ENCODE measurements around the gene FRMD4A. TPM values are rescaled to one million over a fixed set of nuclear protein-coding genes. Genes with fewer than 3 reads are reported as not detected.
"Not testable (repeated sequence)": the region's sequence is repeated elsewhere in the genome, so short reads cannot be mapped to it uniquely, and the experiment has no call there.

The FRMD4A gene
- total RNA-seq, 1 donor from 2014 or later: 9.6 TPM

DNA sequence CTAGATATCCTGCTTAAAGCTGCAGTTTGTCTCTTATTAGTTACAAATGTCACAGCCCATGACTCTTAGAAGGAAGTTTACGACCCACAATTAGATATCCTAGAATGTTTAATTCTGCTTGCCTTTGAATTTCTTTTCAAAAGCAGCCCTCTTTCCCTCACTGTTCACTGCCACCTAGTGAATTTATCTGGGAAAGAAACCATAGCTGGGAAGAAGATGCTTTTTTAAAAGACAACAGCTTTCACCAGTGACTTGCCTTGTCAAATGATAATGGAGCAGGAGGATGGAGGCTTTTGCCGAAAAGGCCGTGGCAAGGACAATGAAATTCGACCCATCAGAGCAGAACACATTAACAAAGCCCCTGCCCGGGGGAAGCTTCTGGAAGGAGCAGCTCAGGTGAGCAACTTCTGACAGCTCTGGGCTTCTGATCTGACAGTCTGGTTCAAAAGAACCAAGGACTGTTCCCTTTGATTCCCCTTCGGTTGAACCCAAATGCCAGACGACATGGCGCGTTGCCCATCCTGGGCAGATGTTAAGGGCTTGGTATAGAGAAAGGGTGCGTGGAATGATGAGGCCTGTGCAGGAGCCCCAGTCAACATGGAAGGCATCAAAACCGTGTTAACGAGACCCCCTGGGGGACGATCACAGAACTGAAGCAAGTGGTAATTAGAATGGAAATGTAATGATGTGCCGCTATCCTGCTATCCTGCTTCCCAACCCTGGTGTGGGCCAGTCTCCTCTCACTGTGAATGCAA is 236.8 kb downstream of the FRMD4A start:
- no peak for ATAC-seq

GRCh38 chr10:14092799-14093198 is 237.9 kb downstream of the FRMD4A start:
- no peak for ATAC-seq

GRCh38 chr10:14089556-14090292 is 241.0 kb downstream of the FRMD4A start:
- no peak for ATAC-seq

- no peak for ATAC-seq
Measured at GRCh38 chr10:14087566-14087965, 243.2 kb downstream of the FRMD4A start.

GRCh38 chr10:14086596-14086995 is 244.1 kb downstream of the FRMD4A start:
- ATAC-seq: no peak

DNA sequence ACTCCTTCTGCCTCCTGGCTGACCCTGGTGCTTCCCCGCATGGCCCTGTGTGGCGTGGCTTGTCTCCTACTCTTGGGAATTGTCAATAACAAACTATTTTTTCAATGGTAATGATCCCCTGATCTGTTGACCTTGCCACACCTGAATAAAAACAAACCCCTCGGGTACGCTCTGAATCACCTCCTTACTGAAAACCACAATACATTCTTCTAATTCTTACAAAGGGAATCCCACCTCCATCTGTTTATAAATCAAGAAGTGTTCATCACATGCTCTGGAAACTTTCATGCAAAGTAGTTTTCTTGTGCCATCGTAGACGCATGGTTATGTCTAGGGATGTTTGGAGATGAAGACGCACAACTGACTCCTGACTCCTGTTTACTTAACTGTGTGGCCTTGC is 245.8 kb downstream of the FRMD4A start:
- no peak for ATAC-seq

- ATAC-seq: no peak
Measured at GRCh38 chr10:14080795-14081194, 249.9 kb downstream of the FRMD4A start.

DNA sequence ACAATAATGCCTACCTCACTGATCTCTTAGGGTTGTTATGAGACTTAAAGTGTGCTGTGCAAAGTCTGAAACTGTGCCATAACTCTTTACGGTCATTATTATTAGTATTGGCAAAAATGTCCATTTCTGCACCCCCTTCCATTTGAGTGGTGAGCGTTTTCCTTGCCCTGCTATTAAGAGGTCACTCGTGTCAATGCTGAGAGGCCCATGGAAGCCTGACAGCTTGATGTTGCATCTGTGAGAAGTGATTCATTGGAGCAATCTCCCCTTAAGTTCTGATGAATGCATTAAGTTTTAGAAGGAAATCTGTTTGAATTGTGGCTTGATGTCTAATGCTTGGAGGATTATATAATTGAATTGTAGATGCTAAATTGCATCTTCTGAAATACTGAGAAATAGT is 253.3 kb downstream of the FRMD4A start:
- no peak for ATAC-seq

DNA sequence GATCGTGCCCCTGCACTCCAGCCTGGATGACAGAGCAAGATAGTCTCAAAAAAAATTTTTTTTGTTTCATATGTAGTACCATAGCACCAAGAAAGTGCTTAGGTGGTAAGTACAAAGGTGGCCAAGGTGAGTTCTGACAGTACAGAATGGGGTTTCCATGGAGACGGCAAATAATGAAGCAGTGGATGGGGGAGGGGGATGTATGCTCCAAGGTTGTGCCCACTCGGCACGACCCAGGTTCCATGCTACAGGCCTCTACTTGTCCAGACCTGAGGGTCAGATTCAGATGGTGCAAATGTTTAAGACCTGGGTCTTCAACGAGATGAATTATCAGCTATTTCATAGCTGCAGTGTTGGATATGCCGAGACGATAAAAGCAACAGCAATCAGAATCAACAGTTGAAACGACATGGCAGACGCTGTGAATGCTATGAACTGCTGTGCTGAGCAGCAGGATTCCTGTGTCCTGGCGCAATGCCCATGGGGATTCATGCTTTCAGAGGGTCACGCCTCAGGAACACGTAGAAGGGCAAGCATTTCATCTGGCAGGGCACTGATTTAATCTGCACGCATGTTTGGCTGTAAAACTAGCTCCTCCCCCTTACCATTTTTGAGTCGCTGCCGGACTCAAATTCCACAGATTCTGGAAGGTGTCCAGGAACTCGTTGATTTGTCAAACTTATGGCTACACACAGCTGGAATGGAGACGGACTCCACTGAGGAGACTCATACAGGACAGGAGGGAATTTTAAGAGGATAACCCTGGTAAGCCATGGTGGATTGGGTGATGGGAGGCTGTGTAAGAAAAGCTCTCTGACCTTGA is 256.5 kb downstream of the FRMD4A start:
- peak; percentile 71 for ATAC-seq

- no peak for ATAC-seq
Measured at GRCh38 chr10:14072541-14072940, 258.2 kb downstream of the FRMD4A start.

DNA sequence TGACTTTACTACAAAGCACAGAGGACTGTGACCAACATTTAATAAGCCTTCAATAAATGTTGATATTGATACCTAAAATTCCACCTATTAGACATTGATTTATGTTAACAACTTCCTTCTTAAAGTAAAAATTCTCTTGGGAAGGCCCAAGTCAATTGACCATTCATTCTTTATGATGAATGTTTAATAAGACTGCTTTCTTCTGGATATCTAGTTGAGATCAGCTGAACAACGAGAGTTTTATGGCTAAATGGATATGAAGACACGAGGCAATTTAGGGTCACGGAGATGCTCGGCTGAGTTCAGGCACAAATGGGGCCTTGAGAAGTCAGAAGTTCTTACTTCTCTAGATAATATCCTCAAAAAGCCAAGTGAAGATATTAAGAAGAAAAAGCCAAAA is 258.8 kb downstream of the FRMD4A start:
- ATAC-seq: no peak

DNA sequence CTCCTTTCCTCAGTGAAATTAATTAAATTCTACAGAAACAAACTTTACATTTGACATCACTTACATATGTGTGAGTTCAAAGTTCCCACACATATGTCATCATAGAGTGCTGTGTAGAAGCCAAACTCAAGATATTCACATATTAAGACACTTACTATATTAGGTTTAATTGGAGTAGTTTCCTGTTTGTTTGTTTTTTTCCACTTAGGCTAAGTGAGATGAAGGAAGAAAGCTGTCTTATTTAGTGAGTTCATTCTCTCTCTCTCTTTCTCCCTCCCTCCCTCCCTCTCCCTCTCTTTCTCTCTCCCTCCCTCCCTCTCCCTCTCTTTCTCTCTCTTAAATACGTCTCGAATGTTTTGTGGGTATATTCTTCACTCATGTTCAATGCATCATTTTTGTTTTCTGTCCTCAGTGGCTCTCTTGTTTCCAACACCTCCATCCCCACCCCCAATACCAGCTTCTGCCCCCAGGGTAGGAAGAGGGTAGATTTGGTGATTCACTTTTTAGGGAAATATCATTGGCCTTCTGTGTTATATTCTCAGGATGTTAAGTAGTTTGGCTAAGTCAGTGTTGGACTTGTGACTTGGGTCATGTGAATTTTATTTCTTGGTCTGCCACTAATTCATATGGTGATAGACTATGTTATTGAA is 262.0 kb downstream of the FRMD4A start:
- no peak for ATAC-seq

DNA sequence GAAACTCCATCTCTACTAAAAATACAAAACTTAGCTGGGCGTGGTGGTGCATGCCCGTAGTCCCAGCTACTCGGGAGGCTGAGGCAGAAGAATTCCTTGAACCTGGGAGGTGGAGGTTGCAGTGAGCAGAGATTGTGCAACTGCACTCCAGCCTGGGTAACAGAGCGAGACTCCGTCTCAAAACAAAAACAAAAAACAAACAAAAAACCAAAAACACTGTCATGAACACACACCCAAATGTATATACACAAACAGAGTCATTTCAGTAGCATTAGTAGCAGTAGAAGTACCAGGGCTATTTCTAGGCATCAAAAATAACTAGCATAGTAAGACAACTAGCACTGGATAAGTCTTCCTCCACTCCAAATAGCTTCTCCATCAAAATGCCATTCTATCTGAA is 263.1 kb downstream of the FRMD4A start:
- not testable (repeated sequence) for ATAC-seq

GRCh38 chr10:14066106-14066505 is 264.6 kb downstream of the FRMD4A start:
- no peak for ATAC-seq

GRCh38 chr10:14063531-14064285 is 267.0 kb downstream of the FRMD4A start:
- no peak for ATAC-seq

DNA sequence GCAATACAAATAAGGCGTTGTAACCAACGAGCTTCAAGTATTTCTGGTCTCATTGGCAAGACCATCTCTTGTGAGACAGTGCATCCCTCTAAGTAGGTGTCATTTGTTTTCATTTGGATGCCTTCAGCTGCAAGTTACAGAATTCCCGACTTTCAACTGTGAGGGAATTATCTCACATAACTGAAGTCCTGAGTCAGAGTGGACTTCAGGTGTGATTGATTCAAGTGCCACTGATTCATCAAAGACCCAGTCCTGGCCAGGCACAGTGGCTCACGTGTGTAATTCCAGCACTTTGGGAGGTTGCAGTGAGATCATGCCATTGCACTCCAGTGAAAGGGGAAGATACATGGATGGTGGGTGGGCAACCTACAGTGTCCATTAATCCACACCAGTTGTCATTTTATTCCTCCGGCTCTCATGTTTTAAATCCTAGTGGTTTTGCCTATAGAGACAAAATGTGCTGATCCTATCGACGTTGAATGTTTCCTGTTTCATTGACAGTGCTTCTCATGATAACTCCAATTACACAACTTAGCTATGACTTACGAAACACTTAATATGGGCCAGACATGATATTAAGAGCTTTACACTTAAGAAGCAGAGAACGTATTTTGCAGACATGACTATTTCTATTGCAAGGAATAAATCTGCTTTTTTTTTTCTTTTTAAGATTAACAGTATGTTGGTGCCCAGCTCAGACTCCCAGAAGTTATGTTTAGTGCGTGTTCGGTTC is 268.0 kb downstream of the FRMD4A start:
- ATAC-seq: no peak

DNA sequence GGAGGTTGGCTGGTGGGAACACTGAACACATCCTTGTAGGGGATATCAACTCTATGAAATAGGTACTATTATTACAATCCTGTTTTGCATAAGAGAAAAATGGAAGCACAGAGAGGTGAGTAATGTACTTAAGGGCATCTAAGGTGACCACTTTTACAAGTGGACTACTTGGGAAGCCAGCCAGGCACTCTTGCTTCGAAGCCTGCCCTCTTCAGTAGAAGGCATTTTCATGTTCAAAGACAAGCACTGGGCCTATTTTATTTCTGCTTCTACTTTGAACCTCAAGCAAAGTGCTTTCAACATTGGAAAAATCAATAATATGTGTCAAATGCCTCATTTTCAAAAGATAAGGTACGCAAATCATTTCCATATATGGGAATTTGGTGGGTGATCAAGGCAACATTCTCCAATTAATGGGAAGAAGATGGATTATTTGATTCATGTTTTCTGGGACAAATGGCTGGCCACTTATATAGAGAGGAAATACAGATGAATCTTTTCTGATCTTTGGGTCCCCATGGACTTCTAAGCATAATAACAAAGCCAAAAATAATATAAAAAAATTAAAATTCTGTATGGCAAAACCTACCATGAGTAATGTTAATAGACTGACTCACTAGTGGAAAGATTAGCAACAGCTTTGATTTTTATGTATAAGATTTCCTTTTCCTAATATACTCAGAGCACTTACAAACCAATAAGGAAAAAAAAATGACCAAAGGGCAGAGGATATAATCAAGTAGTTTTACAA is 270.2 kb downstream of the FRMD4A start:
- ATAC-seq: no peak

DNA sequence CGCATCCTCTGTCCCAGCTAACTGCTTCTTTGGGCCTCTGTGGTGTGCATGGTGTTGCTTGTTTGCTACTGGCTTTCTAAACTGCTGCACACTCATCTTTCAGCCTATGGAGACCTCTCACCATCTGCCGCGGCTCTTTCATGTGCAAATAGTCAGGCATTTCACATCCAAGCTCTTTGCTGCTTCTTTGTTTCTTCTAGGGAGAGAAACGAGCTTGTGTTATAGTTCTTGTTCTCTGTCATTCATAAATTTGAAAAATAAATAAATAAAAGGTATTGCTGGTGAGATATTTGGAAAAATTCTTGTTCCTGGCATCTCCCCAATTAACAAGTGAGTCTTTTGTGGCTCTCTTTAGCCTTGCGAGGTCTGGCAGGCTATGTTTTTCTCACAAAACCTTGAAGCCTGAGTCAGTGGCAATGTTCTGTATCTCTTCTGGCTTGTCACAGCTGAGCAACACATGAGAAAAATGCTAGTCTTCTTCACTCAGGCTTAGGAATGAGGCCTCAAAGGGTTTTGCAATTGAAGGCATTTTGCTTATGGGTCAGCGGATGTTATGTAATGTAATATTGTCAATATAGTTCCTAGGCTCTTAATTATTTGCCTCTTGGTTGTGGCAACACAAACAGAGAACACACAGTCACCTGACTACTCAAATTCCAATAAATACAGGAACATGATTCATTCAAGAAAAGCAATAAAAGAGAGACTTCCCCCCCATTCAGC is 274.0 kb downstream of the FRMD4A start:
- no peak for ATAC-seq

DNA sequence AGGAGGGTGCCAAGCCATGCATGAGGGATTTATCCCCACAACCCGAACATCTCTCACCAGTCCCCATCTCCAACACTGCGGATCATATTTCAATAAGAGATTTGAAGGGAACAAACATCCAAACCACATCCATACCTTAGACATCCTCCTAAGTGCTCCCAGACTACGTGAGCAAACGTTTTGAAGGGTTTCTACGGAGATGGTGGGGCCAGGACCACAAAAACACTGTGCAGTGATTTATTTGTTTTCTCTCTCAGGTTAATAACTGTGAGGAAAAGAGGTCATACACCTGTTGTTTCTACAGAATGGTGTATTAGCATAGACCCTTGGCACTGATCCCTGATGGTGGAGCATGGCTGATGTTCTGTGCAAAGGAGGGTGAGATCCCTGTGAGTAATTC is 277.8 kb downstream of the FRMD4A start:
- ATAC-seq: no peak

DNA sequence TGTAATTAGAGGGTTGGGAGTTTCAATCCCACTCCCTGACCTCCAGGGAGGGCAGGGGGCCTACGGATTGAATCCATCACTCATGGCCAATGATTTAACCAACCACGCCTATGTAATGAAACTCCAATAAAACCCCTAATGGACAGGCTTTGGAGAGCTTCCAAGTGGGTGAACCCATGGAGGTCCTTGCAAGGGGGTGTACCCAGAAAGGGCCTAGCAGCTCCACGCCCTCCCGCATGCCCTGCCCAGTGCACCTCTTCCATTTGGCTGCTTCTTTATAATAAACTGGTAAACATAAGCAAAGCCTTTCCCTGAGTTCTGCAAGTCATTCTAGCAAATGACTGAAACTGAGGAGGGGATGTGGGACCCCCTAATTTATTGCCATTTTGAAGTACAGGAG is 280.1 kb downstream of the FRMD4A start:
- no peak for ATAC-seq
